T-helper 22 cell (primary cell): Measurements from ENCODE around the gene SOHLH2.

Experiments
- DNase-seq: peaks from one replicate; pipeline ENCODE4 v3.0.0-alpha.2; 2020; ENCODE audit warnings: low read depth

Gene SOHLH2

GRCh38 chr13:36214163-36214921 lies at the start of gene SOHLH2:
Gene SOHLH2, minus strand, starts transcription at chr13:36214556. Its CDS starts 30 bp downstream, at chr13:36214526.
- DNase-seq: no peak

- DNase-seq: no peak
These were observed 47.6 kb upstream of the SOHLH2 start for GRCh38 chr13:36261976-36262375.

GRCh38 chr13:36261011-36261410 lies 46.7 kb upstream of the SOHLH2 start:
- DNase-seq: no peak

GRCh38 chr13:36259361-36260137 lies 45.2 kb upstream of the SOHLH2 start:
- no peak for DNase-seq

- DNase-seq: no peak
These were observed 44.5 kb upstream of the SOHLH2 start for GRCh38 chr13:36258831-36259230.

GRCh38 chr13:36251526-36251925 lies 37.2 kb upstream of the SOHLH2 start:
- DNase-seq: no peak

- DNase-seq: no peak
These were observed 36.7 kb upstream of the SOHLH2 start for GRCh38 chr13:36251017-36251416.

GRCh38 chr13:36248700-36249099 lies 34.3 kb upstream of the SOHLH2 start:
- no peak for DNase-seq

- DNase-seq: no peak
These were observed 30.6 kb upstream of the SOHLH2 start for GRCh38 chr13:36244990-36245389.

GRCh38 chr13:36244073-36244472 lies 29.7 kb upstream of the SOHLH2 start:
- DNase-seq: no peak

GRCh38 chr13:36242761-36243160 lies 28.4 kb upstream of the SOHLH2 start:
- no peak for DNase-seq

- no peak for DNase-seq
These were observed 16.9 kb upstream of the SOHLH2 start for GRCh38 chr13:36231236-36231635.

- no peak for DNase-seq
These were observed 10.4 kb upstream of the SOHLH2 start for GRCh38 chr13:36224730-36225129.

- DNase-seq: no peak
These were observed 5.5 kb upstream of the SOHLH2 start for GRCh38 chr13:36219883-36220282.

GRCh38 chr13:36217456-36217855 lies 3.1 kb upstream of the SOHLH2 start:
- no peak for DNase-seq

GRCh38 chr13:36212789-36213188 lies 1.6 kb downstream of the SOHLH2 start:
- DNase-seq: no peak

- DNase-seq: no peak
These were observed 2.8 kb downstream of the SOHLH2 start for GRCh38 chr13:36211567-36211966.

- no peak for DNase-seq
These were observed 3.6 kb downstream of the SOHLH2 start for GRCh38 chr13:36210738-36211137.

GRCh38 chr13:36207672-36208071 lies 6.7 kb downstream of the SOHLH2 start:
- DNase-seq: no peak

GRCh38 chr13:36193151-36193855 lies 21.1 kb downstream of the SOHLH2 start:
- DNase-seq: no peak

GRCh38 chr13:36192166-36192565 lies 22.2 kb downstream of the SOHLH2 start:
- DNase-seq: no peak

- DNase-seq: no peak
These were observed 23.6 kb downstream of the SOHLH2 start for GRCh38 chr13:36190771-36191170.

- DNase-seq: no peak
These were observed 25.9 kb downstream of the SOHLH2 start for GRCh38 chr13:36188441-36188840.
